HG03469 (cell line): Measurements from ENCODE around the gene RASL11B.
"Not testable (repeated sequence)": the region's sequence is repeated elsewhere in the genome, so short reads cannot be mapped to it uniquely, and the experiment has no call there.

Experiments used
- ATAC-seq: cut with Tn5 transposase; IDR thresholded peaks from one replicate; pipeline ENCODE4 v1.9.1; 2021; ENCODE audit warnings: mild to moderate bottlenecking, moderate library complexity, moderate number of reproducible peaks; ENCODE audit not compliant: unreplicated experiment

The RASL11B gene, protein sequence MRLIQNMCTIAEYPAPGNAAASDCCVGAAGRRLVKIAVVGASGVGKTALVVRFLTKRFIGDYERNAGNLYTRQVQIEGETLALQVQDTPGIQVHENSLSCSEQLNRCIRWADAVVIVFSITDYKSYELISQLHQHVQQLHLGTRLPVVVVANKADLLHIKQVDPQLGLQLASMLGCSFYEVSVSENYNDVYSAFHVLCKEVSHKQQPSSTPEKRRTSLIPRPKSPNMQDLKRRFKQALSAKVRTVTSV

DNA sequence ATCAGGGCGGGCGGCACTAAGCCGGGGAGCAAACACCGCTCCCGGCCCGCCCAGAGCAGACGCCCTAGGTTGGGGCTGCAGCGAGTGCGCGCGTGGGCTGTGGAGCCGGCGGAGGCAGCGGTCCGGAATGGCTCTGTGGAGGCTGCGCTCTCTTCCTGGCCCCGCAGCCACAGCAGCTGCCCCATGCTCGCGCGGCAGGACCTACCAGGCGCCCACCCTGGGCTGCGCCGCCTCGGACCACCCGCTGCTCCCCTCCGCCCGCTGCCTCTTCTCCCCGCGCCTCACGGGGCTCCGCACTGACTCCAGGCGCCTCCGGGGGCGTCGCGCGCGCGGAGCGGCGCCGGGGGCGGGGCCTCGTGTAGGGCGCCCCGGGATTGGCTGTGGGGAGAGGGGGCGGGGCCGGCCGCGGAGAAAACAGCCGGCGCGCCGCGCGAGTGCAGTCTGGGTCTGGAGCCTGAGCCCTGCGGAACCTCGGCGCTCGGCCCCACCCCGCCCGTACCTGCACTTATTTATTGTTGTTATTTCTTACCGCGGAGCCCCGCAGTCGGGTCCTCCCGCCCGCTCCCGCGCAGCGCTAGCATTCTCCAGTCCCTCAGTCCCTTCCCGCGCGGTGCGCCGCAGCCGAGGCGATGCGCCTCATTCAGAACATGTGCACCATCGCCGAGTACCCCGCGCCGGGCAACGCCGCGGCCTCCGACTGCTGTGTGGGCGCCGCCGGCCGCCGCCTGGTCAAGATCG is at the start of gene RASL11B:
TSS of gene RASL11B (plus strand) at position 439 of the 738 bp plus-strand sequence. CDS start at position 630, 191 bp downstream.
- peak; percentile 96 for ATAC-seq

DNA sequence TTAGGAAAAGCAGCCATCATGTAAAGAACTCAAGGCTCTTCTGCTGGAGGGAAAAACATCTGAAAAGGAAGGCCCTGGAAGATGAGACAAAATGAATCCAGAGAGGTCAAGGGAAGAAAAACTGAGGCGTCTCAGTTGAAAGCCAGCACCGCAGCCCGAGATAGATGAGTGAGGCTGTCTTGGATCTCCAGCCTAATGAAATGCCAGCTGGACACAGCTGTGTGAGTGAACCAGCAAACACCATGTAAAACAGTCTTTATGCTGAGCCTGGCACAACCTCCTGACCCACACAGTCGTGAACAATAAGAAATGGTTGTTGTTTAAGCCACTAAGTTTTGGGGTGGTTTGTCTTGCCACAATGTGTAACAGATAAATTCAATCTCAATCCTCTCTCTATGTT is 48.6 kb upstream of the RASL11B start:
- ATAC-seq = no peak

DNA sequence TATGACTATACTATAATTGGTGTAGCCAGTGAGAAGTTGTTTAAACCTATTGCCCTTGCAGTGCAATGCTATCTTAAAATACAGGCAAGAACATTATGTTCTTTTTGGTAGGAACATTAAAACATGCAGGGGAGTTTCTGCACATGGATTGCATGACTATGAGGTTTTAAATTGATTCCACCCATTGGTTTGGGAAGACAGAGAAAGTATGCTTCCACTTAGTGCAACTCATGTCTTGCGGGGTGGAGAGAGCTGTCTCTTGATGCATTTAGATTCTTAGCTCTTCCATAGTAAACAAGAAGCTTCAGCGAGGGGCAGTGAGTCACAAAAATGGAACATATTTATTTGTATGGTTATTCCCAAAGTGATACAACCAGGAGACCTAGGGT is 39.5 kb upstream of the RASL11B start:
- no peak for ATAC-seq

DNA sequence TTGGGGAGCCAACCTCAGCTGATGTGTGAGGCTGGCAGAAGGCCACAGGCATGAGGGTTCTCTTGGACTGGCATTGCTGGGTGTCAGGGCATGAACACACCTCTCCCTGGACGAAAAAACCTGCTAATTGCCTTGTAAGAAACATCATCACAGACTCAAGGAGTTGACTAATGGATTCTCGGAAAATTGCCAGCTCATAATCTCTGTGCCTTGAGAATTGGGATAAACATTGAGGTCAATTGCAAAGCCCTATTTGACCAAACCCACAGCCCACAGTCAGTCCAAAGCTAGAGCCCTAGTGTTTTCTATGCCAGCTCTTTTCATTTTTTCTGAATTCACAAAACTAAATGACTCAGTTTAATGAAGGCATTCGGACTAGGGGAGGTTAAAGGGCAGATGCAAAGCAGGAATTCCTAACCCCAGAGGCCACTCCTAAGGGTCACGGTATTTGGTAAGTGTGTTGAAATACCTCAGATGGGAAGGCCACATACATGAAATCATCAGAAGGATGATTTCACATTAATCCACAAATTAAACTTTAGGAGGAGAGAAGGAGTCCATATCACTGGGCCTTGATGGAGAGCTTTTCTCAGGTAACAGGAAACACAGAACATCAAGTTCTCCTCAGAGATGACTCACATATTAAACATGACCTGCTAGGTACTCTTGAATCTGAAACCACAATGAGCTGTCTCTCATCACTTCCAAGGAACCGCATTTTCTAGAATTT is 39.0 kb upstream of the RASL11B start:
- ATAC-seq = no peak

DNA sequence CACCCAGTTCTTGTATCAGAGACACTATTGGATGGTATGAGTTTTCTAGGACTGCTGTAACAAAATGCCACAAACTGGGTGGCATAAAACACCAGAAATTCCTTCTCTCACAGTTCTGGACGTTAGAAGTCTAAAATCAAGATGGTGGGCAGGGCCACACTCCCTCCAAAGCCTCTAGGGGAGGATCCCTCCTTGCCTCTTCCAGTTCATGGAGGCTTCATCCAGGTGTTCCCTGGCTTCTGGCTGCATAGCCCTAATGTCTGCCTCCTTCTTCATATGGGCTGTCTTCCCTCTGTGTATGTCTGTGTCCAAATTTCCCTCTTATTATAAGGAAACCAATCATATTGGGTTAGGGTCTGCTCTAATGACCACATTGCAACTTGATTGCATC is 38.4 kb upstream of the RASL11B start:
- ATAC-seq = no peak

DNA sequence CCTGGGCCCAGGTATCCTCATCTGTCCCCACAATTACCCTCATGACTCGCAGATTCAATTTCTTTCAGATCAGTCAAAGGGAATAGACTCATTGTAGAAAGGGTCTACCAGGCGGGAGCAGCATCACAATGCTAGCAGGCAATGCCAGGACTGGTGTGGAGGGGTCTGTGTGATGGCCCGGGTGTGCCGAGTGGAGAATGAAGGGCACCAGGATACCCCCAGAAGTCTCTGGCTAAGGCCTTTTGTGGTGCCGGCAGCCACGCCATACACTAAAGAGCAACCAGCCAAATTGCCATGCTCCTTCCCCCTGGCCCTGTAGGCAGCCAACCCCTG is 37.9 kb upstream of the RASL11B start:
- ATAC-seq = no peak

- no peak for ATAC-seq
Measured at GRCh38 chr4:52824603-52825459, 37.3 kb upstream of the RASL11B start.

GRCh38 chr4:52825460-52826090 is 36.5 kb upstream of the RASL11B start:
- no peak for ATAC-seq

GRCh38 chr4:52833941-52834525 is 28.1 kb upstream of the RASL11B start:
- ATAC-seq = no peak

DNA sequence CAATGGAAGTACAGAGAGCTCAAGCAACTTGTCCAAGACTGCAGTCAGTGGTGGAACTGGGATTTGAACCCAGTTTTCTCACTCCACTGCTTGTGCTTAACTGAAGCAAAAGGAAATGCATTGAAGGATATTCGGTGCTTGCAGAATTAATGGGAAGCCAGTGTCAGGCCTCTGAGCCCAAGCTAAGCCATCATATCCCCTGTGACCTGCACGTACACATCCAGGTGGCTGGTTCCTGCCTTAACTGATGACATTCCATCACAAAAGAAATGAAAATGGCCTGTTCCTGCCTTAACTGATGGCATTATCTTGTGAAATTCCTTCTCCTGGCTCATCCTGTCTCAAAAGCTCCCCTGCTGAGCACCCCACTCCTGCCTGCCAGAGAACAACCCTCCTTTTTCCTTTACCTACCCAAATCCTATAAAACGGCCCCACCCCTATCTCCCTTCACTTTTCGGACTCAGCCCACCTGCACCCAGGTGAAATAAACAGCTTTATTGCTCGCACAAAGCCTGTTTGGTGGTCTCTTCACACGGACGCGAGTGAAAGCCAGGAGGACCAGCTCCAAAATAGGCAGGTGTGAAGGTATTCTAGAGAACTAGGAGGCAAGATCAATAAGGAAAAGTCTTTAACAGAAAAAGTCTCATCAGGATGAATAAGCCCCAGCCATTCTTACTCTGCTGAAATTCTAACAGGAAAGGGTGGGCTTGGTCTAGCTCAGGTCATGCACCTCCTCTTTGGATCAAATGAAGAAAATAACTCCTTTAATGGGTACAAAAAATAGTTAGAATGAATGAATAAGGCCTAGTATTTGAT is 27.3 kb upstream of the RASL11B start:
- ATAC-seq = not testable (repeated sequence)

DNA sequence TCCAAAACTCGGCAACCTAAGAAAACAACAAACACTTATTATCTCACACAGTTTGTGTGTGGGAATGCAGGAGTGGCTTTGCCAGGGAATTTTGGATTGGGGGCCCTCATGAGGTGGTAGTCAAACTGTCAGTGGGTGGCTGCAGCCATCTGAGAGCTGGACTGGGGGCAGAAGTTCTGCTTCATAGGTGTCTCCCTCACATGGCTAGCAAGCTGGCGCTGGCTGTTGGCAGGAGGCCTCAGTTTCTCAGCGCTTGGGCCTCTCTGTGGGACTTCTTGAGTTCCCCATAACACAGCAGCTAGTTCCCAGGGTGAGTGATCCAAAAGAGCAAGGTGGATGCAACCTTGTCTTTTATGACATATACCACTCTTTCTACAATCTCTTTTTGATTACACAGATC is 26.0 kb upstream of the RASL11B start:
- ATAC-seq = no peak

DNA sequence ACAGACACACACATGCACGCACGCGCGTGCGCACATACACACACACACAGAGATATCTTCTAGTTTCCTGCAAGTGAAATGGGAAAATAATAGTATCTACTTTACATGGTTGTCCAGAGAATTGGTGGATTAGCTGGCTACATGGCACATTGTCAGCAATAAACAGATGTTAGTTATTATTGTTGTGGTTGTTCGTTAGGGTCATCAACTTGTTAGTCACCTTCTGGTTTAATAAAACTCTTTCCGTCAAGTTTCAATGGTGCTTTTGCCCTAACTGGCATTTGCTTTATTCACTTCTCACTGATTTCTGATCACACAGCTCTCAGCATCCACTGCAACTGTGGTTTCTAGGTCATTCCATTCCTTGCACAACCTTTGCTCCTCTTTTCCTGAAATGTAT is 25.4 kb upstream of the RASL11B start:
- ATAC-seq = no peak

DNA sequence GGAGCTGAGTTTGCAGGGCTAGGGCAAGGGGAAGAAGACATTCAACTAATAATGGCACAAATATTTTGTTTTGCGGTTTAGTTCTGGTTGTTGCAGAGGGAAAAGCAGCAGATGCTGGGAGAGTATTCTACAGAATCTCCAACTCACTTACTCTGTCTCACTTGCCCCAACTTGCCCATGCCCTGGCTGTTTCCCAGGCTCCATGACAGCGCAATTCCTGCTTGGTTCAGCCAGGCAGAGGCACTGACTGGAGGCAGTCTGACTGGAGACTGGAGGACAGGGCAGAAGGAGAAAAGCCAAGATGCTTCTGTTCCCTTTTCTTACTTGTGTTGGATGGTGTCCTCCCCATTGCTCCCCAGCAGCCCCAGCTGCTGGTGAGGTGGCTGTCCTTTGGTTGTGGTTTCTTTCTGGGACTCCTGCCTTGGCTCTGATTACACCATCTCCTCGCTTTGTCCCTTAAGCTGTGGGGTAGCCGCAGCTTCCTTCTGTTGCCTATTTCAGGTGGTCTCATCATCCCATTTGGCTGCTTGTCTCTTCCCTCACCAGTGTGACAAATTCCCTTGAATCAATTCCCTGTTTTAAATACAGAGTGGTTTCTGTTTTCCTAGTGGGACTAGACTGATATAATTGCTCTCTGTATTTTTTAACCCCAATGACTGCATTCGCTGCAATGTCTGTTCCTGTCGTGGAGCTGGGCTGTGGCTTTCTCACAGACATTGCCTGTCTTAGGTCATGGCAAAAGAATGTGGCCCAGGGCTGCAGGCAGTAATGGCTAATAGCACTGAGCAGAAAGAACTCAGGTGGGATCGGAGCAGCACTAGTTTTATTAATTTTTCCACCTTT is 24.2 kb upstream of the RASL11B start:
- ATAC-seq = no peak

DNA sequence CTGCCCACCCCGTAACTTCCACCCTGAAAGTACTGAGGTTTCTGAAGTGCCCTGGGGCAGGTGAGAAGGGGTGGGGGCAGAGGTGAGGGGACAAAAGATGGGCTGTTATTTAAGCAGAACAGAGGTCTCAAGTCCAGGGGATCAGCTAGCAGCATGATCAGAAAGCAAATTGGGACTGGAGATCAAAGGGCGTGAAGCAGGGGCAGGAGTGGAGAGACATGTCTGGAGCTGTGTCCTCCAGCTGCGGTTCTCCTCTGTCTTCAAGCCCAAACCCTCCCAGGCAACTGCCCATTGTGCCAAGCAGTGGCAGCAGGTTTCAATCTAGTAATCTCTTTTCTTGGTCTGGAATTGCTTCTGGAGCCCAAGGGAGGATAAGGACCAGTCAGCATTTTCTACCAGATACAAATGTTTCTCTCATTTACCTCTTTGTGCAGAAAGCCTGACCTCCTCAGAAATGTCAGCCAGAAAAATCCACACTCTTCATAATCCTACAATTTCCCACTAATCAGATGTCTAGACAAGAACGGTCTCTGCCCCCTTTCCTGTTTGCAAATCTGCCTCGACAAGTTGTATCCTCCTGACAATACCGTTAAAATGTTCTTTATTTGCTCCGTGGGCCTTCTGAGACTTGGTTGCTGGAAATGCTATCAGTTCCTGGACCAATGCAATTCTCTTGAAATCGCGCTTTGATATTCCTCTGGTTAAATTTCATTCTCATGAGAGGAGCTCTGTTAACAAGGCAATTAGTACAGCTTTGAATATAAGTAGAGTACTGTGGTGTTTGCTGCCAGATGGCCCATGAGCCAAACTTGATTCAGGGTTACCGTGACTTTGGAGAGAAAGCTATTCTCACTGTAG is 23.2 kb upstream of the RASL11B start:
- ATAC-seq = no peak

DNA sequence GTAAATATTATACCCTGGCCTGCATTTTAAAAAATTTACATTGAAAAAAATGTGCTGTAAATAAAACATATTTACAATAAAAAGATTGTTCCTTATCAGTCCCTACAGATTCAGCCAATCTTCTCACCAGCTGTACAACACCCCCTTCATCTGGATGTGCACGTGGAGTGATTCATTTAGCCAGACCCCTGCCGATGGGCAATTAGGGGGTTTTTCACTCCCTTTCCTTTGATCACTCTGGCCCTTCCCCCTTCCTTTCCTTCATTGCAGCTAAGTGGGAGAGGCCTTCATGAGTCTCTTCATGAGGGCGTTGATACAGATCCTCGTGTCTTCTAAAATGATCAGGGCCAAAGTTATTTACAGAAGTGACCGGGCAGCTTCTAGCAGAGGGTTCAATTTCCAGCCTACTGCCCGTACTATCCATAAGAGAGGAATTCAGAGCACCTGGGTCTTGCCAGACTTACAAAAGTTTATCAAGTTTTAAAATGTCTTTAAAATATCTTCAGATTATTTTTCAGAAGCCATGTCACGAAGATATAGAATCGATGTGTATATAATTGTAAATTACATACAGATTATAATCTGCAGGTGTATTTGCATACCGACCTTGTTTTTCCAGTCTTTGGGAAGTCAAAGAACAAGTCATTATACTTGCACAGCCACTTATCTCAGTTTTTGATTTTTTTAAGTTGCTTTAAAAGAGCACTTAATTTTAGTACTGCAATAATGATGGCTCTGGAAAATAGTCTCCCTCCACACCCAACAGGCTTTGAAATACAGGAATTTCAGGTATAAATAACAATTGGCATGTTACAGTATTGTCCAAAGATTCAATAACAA is 21.4 kb upstream of the RASL11B start:
- no peak for ATAC-seq

DNA sequence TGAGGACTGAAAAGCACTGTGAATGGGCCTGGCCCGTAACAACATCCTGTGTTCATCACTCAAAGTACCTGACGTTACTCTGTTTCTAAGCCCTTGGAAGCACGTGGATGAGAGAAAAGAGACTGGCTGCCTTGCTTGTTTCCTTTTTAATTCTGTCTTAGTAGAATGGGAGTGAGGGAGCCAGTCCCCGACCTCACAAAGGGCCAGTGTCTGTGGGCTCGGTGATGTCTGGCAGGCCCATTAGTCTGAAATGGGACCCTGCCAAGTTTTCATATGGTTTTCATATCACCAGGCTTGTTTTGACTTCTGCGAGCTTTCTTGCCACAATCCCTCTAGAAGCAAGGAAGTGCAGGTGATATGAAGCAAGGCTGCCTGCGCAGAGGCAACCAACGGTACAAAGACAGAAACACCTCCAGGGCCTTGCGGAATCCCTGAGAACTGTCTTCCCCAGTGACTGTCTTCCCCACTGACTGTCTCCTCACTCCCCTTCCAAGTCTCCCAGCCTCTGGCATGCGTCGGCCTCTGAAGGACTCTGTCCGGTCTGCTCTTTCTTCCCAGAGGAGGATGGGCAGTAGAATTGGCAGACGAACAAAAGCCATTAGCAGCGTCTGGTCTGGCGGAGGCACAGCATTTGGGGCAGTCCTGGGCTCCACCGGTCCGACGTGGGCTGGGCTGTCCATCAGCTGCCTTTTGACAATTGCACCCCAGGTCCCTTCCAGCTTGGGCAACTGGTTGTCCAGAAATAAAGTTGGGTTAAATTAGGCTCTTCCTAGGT is 20.2 kb upstream of the RASL11B start:
- ATAC-seq = no peak
